Measurements from ENCODE around the gene PAIP2.

DNA sequence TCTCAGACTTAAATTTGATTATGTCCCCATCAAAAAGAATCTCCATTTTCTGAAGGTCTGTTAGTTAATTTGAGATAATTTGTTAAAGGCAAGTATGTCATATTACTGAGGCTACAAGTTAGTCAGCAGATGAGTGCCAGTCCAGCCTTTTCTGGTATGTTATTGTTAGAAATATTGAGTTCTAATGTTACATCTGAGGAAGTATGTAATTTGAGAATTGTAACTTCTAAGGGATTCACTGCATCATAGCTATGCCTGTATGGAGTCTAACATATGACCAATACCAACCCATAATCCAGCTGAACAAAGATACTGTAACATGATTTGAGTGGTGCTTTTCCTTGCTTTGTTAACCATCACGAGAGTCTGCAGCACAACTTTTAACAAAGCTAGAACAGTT, 27.5 kb downstream of the PAIP2 start:
- TF ChIP-seq EP300 (IDR thresholded peaks at IDR 0.05; ENCODE audit: borderline replicate concordance in 1 of 2, low read depth in 1 of 2, low read length in 1 of 2): no peak
- TF ChIP-seq, protein P1, sequence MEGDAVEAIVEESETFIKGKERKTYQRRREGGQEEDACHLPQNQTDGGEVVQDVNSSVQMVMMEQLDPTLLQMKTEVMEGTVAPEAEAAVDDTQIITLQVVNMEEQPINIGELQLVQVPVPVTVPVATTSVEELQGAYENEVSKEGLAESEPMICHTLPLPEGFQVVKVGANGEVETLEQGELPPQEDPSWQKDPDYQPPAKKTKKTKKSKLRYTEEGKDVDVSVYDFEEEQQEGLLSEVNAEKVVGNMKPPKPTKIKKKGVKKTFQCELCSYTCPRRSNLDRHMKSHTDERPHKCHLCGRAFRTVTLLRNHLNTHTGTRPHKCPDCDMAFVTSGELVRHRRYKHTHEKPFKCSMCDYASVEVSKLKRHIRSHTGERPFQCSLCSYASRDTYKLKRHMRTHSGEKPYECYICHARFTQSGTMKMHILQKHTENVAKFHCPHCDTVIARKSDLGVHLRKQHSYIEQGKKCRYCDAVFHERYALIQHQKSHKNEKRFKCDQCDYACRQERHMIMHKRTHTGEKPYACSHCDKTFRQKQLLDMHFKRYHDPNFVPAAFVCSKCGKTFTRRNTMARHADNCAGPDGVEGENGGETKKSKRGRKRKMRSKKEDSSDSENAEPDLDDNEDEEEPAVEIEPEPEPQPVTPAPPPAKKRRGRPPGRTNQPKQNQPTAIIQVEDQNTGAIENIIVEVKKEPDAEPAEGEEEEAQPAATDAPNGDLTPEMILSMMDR (IDR thresholded peaks at IDR 0.05): no peak
- no peak for TF ChIP-seq CHD2 (IDR thresholded peaks at IDR 0.05; ENCODE audit: low read length, partially characterized antibody)
- TF ChIP-seq, protein P2, sequence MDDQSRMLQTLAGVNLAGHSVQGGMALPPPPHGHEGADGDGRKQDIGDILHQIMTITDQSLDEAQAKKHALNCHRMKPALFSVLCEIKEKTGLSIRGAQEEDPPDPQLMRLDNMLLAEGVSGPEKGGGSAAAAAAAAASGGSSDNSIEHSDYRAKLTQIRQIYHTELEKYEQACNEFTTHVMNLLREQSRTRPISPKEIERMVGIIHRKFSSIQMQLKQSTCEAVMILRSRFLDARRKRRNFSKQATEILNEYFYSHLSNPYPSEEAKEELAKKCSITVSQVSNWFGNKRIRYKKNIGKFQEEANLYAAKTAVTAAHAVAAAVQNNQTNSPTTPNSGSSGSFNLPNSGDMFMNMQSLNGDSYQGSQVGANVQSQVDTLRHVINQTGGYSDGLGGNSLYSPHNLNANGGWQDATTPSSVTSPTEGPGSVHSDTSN (IDR thresholded peaks at IDR 0.05): no peak
- TF ChIP-seq, protein P3, sequence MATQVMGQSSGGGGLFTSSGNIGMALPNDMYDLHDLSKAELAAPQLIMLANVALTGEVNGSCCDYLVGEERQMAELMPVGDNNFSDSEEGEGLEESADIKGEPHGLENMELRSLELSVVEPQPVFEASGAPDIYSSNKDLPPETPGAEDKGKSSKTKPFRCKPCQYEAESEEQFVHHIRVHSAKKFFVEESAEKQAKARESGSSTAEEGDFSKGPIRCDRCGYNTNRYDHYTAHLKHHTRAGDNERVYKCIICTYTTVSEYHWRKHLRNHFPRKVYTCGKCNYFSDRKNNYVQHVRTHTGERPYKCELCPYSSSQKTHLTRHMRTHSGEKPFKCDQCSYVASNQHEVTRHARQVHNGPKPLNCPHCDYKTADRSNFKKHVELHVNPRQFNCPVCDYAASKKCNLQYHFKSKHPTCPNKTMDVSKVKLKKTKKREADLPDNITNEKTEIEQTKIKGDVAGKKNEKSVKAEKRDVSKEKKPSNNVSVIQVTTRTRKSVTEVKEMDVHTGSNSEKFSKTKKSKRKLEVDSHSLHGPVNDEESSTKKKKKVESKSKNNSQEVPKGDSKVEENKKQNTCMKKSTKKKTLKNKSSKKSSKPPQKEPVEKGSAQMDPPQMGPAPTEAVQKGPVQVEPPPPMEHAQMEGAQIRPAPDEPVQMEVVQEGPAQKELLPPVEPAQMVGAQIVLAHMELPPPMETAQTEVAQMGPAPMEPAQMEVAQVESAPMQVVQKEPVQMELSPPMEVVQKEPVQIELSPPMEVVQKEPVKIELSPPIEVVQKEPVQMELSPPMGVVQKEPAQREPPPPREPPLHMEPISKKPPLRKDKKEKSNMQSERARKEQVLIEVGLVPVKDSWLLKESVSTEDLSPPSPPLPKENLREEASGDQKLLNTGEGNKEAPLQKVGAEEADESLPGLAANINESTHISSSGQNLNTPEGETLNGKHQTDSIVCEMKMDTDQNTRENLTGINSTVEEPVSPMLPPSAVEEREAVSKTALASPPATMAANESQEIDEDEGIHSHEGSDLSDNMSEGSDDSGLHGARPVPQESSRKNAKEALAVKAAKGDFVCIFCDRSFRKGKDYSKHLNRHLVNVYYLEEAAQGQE (IDR thresholded peaks at IDR 0.05; ENCODE audit: low read depth, low read length): no peak
- no peak for TF ChIP-seq NFIC (IDR thresholded peaks at IDR 0.05; ENCODE audit: borderline replicate concordance)
- no peak for TF ChIP-seq YY1 (IDR thresholded peaks at IDR 0.05; ENCODE audit: low read depth)
- TF ChIP-seq MXI1 (IDR thresholded peaks at IDR 0.05; ENCODE audit: low read depth, low read length): no peak
- TF ChIP-seq RAD21 (IDR thresholded peaks at IDR 0.05; ENCODE audit: low read length): no peak
- TF ChIP-seq TCF12 (IDR thresholded peaks at IDR 0.05): peak; percentile 41; the same call in 1 of the 2 replicates
- TF ChIP-seq SMC3 (IDR thresholded peaks at IDR 0.05; ENCODE audit: low read depth, low read length): no peak
- no peak for TF ChIP-seq RFX5 (IDR thresholded peaks at IDR 0.05; ENCODE audit: low read length)
- no peak for TF ChIP-seq POLR2AphosphoS5 (IDR thresholded peaks at IDR 0.05; ENCODE audit: low read depth, low read length)

Measured in SK-N-SH (cell line).